Measurements from ENCODE around the gene RIN2.

DNA sequence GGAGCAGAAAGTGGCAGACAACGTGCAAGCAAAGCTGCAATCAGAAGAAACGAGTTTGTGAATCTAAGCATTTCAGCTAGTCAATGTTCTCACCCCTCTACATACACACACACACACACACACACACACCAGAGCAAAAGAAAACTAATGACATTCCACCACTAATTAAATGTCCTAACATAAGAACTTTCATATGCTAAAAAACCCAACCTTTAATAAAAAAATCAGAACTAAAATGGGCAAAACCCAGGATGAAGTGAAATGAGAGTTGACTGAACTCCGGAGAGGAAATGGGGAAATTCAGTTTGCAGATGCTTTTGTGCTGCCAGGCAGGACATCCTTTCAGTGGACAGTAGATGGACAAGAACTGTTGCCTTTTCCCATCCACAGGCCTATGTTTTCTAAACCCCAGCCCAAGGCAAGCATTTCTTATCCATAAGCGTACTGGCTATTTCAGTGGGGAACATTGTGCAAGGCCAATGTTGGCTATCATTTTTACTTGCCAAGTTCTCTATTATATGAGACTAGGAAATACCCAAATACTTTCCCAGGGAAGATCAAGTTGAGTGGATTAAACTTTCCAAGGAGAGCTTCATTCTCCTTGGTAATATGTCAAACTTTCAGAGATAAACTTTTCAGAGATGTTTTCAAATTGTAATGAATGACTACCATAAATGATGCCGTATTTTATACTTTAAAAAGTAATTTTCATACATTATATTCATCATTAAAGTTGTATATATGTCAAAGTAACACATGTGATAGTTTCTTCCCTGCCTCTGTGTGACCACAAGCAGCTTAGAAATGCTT, 27.3 kb downstream of the RIN2 start:
- TF ChIP-seq, protein P1, sequence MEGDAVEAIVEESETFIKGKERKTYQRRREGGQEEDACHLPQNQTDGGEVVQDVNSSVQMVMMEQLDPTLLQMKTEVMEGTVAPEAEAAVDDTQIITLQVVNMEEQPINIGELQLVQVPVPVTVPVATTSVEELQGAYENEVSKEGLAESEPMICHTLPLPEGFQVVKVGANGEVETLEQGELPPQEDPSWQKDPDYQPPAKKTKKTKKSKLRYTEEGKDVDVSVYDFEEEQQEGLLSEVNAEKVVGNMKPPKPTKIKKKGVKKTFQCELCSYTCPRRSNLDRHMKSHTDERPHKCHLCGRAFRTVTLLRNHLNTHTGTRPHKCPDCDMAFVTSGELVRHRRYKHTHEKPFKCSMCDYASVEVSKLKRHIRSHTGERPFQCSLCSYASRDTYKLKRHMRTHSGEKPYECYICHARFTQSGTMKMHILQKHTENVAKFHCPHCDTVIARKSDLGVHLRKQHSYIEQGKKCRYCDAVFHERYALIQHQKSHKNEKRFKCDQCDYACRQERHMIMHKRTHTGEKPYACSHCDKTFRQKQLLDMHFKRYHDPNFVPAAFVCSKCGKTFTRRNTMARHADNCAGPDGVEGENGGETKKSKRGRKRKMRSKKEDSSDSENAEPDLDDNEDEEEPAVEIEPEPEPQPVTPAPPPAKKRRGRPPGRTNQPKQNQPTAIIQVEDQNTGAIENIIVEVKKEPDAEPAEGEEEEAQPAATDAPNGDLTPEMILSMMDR (IDR thresholded peaks at IDR 0.05), result peak in 1 of 6 experiments; percentile 39
- no peak for TF ChIP-seq EP300 (IDR thresholded peaks at IDR 0.05)
- TF ChIP-seq POLR2AphosphoS5 (IDR thresholded peaks at IDR 0.05), result no peak
- TF ChIP-seq POLR2A (IDR thresholded peaks at IDR 0.05), result no peak
